Mammary epithelial cell (primary cell): ENCODE results near the gene MICU2.

Experiments used
- EZH2 ChIP-seq: IDR thresholded peaks from 2 replicates; pipeline ENCODE4 v1.6.1; 2012; ENCODE audit warnings: low read length, inconsistent platforms, borderline replicate concordance
- TF ChIP-seq, protein P1 (sequence below), 2 donors: IDR thresholded peaks in 1 of 2; conservative IDR thresholded peaks in 1 of 2; 2 replicates each; pipeline ENCODE4 v1.5.1; 2011 to 2012; ENCODE audit warnings: inconsistent platforms in 2 of 2, low read length in 2 of 2, mild to moderate bottlenecking in 2 of 2, control low read depth in 1 of 2, low read depth in 1 of 2; ENCODE audit not compliant: insufficient read depth in 1 of 2; ENCODE audit errors: extremely low read depth in 1 of 2

DNA sequence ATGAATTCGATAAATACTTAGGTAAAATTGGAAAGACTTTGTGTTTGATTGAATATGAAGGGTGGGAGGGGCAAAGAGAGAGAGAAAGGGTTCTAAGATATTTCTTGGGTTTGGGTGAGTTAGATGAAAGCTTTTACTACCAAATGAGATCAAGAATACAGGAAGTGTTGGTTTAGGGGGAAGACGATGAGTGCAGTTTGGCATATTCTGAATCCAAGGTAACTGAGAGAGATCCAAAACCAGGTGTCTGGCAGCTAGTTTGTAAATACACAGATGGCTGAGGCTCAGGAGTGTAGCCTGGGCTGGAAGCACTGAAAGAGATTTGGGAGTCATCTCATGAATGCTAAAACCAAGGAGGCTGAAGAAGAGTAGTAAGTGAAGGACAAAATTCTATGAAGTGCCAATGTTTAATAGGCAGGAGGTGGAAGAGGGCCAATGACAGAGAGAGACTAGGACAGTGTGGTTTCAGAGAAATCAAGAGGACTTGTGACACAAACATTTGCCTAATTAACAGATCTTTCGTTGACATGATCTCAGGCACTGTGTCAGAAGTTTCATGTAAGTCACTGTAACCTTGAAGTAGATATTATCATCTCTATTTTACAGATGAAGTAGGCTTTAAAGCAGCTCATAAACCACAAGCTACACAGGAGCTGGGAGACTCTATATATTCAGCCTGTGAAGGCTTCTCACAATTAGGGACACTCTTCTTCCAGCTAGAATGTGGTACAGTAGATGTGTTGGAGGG is 74.7 kb downstream of the MICU2 start:
- TF ChIP-seq EZH2 = no peak
- TF ChIP-seq, protein P1, sequence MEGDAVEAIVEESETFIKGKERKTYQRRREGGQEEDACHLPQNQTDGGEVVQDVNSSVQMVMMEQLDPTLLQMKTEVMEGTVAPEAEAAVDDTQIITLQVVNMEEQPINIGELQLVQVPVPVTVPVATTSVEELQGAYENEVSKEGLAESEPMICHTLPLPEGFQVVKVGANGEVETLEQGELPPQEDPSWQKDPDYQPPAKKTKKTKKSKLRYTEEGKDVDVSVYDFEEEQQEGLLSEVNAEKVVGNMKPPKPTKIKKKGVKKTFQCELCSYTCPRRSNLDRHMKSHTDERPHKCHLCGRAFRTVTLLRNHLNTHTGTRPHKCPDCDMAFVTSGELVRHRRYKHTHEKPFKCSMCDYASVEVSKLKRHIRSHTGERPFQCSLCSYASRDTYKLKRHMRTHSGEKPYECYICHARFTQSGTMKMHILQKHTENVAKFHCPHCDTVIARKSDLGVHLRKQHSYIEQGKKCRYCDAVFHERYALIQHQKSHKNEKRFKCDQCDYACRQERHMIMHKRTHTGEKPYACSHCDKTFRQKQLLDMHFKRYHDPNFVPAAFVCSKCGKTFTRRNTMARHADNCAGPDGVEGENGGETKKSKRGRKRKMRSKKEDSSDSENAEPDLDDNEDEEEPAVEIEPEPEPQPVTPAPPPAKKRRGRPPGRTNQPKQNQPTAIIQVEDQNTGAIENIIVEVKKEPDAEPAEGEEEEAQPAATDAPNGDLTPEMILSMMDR (conservative IDR thresholded peaks at IDR 0.05 in 1 of 2, IDR thresholded peaks at IDR 0.05 in 1 of 2; ENCODE audit: extremely low read depth in 1 of 2, insufficient read depth in 1 of 2, low read depth in 1 of 2, low read length in 2 of 2) = no peak
